ENCODE measurements around the gene IDI2. TPM values are rescaled to one million over a fixed set of nuclear protein-coding genes. Genes with fewer than 3 reads are reported as not detected.
A peak's percentile ranks its signal among the peaks of the same experiment; 100 is the strongest.

Gene IDI2
- total RNA-seq, 2 donors from 2014 or later, result not detected

GRCh38 chr10:1064964-1065247 lies 39.2 kb upstream of the IDI2 start:
- no peak for ATAC-seq (ENCODE audit: insufficient number of reproducible peaks, low FRiP score, low read depth)
- H3K4me3 ChIP-seq, result no peak overlapping the region
- H3K4me1 ChIP-seq (ENCODE audit: control insufficient read depth in 1 of 2, low read depth in 2 of 2), result peaks cover 0 to 4% of the 10 kb centered on the region in 2 donors
- no peak for TF ChIP-seq CTCF (IDR thresholded peaks at IDR 0.05)
- H3K27ac ChIP-seq, result no peak overlapping the region
- H3K27me3 ChIP-seq (replicated peaks; ENCODE audit: insufficient read depth), result no peaks in the 10 kb centered on the region
- H3K36me3 ChIP-seq, result no peaks in the 10 kb centered on the region
- DNase-seq (ENCODE audit: low spot score), result no peak
- H3K9me3 ChIP-seq, result no peaks in the 10 kb centered on the region

- no peak for ATAC-seq (ENCODE audit: insufficient number of reproducible peaks, low FRiP score, low read depth)
- H3K27ac ChIP-seq, result no peak overlapping the region
Measured at GRCh38 chr10:1063232-1063865, 37.7 kb upstream of the IDI2 start.

GRCh38 chr10:1061930-1062774 lies 36.5 kb upstream of the IDI2 start:
- H3K27ac ChIP-seq, result no peak overlapping the region
- H3K4me3 ChIP-seq, result no peak overlapping the region
- peaks cover 6 to 13% of the 10 kb centered on the region in 2 donors for H3K4me1 ChIP-seq (ENCODE audit: control insufficient read depth in 1 of 2, low read depth in 2 of 2)
- DNase-seq (ENCODE audit: low spot score) (no peak), ATAC-seq (ENCODE audit: insufficient number of reproducible peaks, low FRiP score, low read depth) (no peak)
- H3K9me3 ChIP-seq, result no peaks in the 10 kb centered on the region
- H3K36me3 ChIP-seq, result no peaks in the 10 kb centered on the region
- H3K27me3 ChIP-seq (replicated peaks; ENCODE audit: insufficient read depth), result no peaks in the 10 kb centered on the region
- no peak for TF ChIP-seq CTCF (IDR thresholded peaks at IDR 0.05)

More at GRCh38 chr10:1063232-1063865, 37.7 kb upstream of the IDI2 start:
- Histone ChIP-seq H3K9me3 (no peaks in the 10 kb centered on the region), H3K4me1 (ENCODE audit: control insufficient read depth in 1 of 2, low read depth in 2 of 2) (peaks cover 0 to 4% of the 10 kb centered on the region in 2 donors), H3K4me3 (no peak overlapping the region), H3K27me3 (replicated peaks; ENCODE audit: insufficient read depth) (no peaks in the 10 kb centered on the region), H3K36me3 (no peaks in the 10 kb centered on the region)
- no peak for DNase-seq (ENCODE audit: low spot score)
- TF ChIP-seq CTCF (IDR thresholded peaks at IDR 0.05), result no peak

GRCh38 chr10:1059902-1060301 lies 34.2 kb upstream of the IDI2 start:
- DNase-seq (ENCODE audit: low spot score) (no peak), ATAC-seq (ENCODE audit: insufficient number of reproducible peaks, low FRiP score, low read depth) (no peak)
- Histone ChIP-seq H3K9me3 (no peaks in the 10 kb centered on the region), H3K27ac (no peak overlapping the region), H3K4me3 (no peak overlapping the region), H3K27me3 (replicated peaks; ENCODE audit: insufficient read depth) (no peaks in the 10 kb centered on the region), H3K36me3 (no peaks in the 10 kb centered on the region), H3K4me1 (ENCODE audit: control insufficient read depth in 1 of 2, low read depth in 2 of 2) (peaks cover 11 to 23% of the 10 kb centered on the region in 2 donors)
- TF ChIP-seq CTCF (IDR thresholded peaks at IDR 0.05), result no peak

GRCh38 chr10:1058017-1058416 lies 32.4 kb upstream of the IDI2 start:
- Histone ChIP-seq H3K4me1 (ENCODE audit: control insufficient read depth in 1 of 2, low read depth in 2 of 2) (peaks cover 14 to 40% of the 10 kb centered on the region in 2 donors), H3K36me3 (no peaks in the 10 kb centered on the region), H3K27me3 (replicated peaks; ENCODE audit: insufficient read depth) (no peaks in the 10 kb centered on the region), H3K9me3 (no peaks in the 10 kb centered on the region), H3K4me3 (peak overlapping the region; percentile 92), H3K27ac (no peak overlapping the region)
- ATAC-seq (ENCODE audit: insufficient number of reproducible peaks, low FRiP score, low read depth) (no peak), DNase-seq (ENCODE audit: low spot score) (no peak)
- TF ChIP-seq CTCF (IDR thresholded peaks at IDR 0.05), result no peak
